ENCODE measurements around the gene CEACAM20.
"Not testable (repeated sequence)": the region's sequence is repeated elsewhere in the genome, so short reads cannot be mapped to it uniquely, and the experiment has no call there.

The CEACAM20 gene

DNA sequence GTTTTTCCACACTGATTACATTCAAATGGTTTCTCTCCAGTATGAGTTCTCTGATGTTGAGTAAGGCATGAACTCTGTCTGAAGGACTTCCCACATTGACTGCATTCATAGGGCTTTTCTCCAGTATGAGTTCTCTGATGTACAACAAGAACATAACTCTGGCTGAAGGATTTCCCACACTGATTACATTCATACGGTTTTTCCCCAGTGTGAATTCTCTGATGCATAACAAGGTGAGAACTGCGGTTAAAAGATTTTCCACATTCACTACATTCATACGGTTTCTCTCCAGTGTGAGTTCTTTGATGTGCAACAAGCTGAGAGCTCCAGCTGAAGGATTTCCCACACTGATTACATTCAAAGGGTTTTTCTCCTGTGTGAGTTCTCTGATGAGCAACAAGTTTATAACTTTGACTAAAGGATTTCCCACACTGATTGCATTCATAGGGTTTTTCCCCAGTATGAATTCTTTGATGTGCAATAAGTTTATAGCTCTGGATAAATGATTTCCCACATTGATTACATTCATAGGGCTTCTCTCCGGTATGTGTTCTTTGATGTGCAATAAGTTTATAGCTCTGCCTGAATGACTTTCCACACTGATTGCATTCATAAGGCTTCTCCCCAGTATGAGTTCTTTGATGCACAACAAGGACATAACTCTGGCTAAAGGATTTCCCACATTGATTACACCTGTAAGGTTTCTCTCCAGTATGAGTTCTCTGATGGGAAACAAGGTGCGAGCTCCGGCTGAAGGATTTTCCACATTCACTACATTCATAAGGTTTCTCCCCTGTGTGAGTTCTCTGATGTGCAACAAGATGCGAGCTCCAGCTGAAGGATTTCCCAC lies 52.7 kb downstream of the CEACAM20 start:
- no peak for DNase-seq (ENCODE audit: low spot score)

DNA sequence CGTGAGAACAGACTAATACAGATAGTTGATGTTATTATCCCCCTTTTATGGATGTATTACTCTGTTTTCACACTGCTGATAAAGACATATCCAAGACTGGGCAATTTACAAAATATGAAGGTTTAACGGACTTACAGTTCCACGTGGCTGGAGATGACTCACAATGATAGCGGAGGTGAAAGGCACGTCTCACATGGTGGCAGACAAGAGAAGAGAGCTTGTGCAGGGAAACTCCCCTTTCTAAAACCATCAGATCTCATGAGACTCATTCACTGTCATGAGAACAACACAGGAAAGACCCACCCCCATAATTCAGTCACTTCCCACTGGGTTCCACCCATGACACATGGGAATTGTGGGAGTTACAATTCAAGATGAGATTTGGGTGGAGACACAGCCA lies 60.7 kb downstream of the CEACAM20 start:
- not testable (repeated sequence) for DNase-seq (ENCODE audit: low spot score)

GRCh38 chr19:44462600-44463286 lies 66.7 kb downstream of the CEACAM20 start:
- not testable (repeated sequence) for DNase-seq (ENCODE audit: low spot score)
